H1 (cell line): ENCODE results near the gene OTOP1. TPM values are rescaled to one million over a fixed set of nuclear protein-coding genes. Genes with fewer than 3 reads are reported as not detected.
"Not testable (repeated sequence)": the region's sequence is repeated elsewhere in the genome, so short reads cannot be mapped to it uniquely, and the experiment has no call there.

ENCODE experiments used
- CTCF ChIA-PET: fragments of 300-600 bp; sonication (Branson Sonifier 250); formaldehyde crosslinking; loops from one replicate; lab custom pipeline; 2021; ENCODE audit not compliant: partially characterized antibody; lab: Charles Lee
- POLR2A ChIA-PET: fragments of 300-600 bp; sonication (Branson Sonifier 250); formaldehyde crosslinking; loops from one replicate; lab custom pipeline; 2021; ENCODE audit warnings: inconsistent platforms; ENCODE audit not compliant: partially characterized antibody; lab: Charles Lee
- DNase-seq, 2 experiments: peaks; one replicate each; pipeline versions ENCODE4 v3.0.0 to v3.0.0-alpha.2; 2010 to 2022; ENCODE audit warnings: low spot score in 2 of 2, low read depth in 1 of 2, mixed read lengths in 1 of 2
- FAIRE-seq: peaks from 2 replicates; lab custom pipeline; 2011; peaks lifted over from hg19 to GRCh38; lab: Jason Lieb, UNC
- H2AFZ ChIP-seq: 2 replicates; pipeline ENCODE4 v1.8.1; 2012; ENCODE audit warnings: low read length, inconsistent platforms
- H2AK5ac ChIP-seq: 2 replicates; pipeline ENCODE4 v1.6.1; 2013; ENCODE audit warnings: low read depth, low read length
- H2BK120ac ChIP-seq: replicated peaks from 2 replicates; pipeline ENCODE3; 2013; ENCODE audit warnings: low read depth, low read length, inconsistent platforms
- H2BK12ac ChIP-seq: 2 replicates; pipeline ENCODE4 v1.6.1; 2013; ENCODE audit warnings: low read depth, low read length
- H2BK15ac ChIP-seq: 2 replicates; pipeline ENCODE4 v1.6.1; 2013; ENCODE audit warnings: low read length
- H2BK20ac ChIP-seq: 2 replicates; pipeline ENCODE4 v1.6.1; 2013; ENCODE audit warnings: low read length
- H2BK5ac ChIP-seq: 2 replicates; pipeline ENCODE4 v1.6.1; 2013; ENCODE audit warnings: low read depth, low read length
- H3K14ac ChIP-seq: 2 replicates; pipeline ENCODE4 v1.6.1; 2013; ENCODE audit warnings: inconsistent platforms; ENCODE audit not compliant: insufficient read length
- H3K18ac ChIP-seq: 2 replicates; pipeline ENCODE4 v1.6.1; 2013; ENCODE audit warnings: low read length; ENCODE audit errors: extremely low read depth
- H3K23ac ChIP-seq: 2 replicates; pipeline ENCODE4 v1.6.1; 2013; ENCODE audit warnings: inconsistent platforms; ENCODE audit not compliant: insufficient read length
- H3K23me2 ChIP-seq: 2 replicates; pipeline ENCODE4 v1.6.1; 2013; ENCODE audit warnings: low read depth, low read length
- H3K27ac ChIP-seq: 2 replicates; pipeline ENCODE4 v1.6.1; 2011; ENCODE audit warnings: low read depth, low read length, inconsistent platforms
- H3K27me3 ChIP-seq, 4 experiments: replicated peaks in 1 of 4; 1 replicate in 1 of 4; 2 replicates in 3 of 4; pipeline versions ENCODE4 v1.6.1 to v1.8.1; 2011 to 2013; ENCODE audit warnings: low read length in 3 of 4, mild to moderate bottlenecking in 3 of 4, inconsistent platforms in 2 of 4, mixed read lengths in 2 of 4, moderate library complexity in 1 of 4; ENCODE audit not compliant: control insufficient read depth in 3 of 4, insufficient read depth in 3 of 4; ENCODE audit errors: extremely low read depth in 1 of 4
- H3K36me3 ChIP-seq, 4 experiments: 2 replicates each; pipeline versions ENCODE4 v1.6.1 to v1.8.1; 2011 to 2013; ENCODE audit warnings: mild to moderate bottlenecking in 4 of 4, low read length in 3 of 4, moderate library complexity in 2 of 4, control low read depth in 1 of 4, inconsistent platforms in 1 of 4; ENCODE audit not compliant: insufficient read depth in 4 of 4, control insufficient read depth in 2 of 4
- H3K4ac ChIP-seq: replicated peaks from 2 replicates; pipeline ENCODE3; 2013; ENCODE audit warnings: low read length, low read depth, mixed read lengths, inconsistent platforms; ENCODE audit not compliant: insufficient read length
- H3K4me1 ChIP-seq, 4 experiments: replicated peaks in 1 of 4; 1 replicate in 1 of 4; 2 replicates in 3 of 4; pipeline versions ENCODE4 v1.6.1 to v1.8.1; 2011 to 2013; ENCODE audit warnings: low read length in 3 of 4, inconsistent platforms in 2 of 4, mixed read lengths in 1 of 4; ENCODE audit not compliant: insufficient read depth in 4 of 4, control insufficient read depth in 3 of 4
- H3K4me2 ChIP-seq, 2 experiments: 2 replicates each; pipeline versions ENCODE4 v1.6.1 to v1.8.1; 2011 to 2013; ENCODE audit warnings: low read depth in 2 of 2, low read length in 2 of 2, control low read depth in 1 of 2, inconsistent platforms in 1 of 2, mild to moderate bottlenecking in 1 of 2; ENCODE audit not compliant: insufficient read depth in 1 of 2
- H3K4me3 ChIP-seq, 4 experiments: fragments of 200-600, 300-600 bp in 1 of 4; sonication (generic), shearing (Covaris generic), sonication (Bioruptor Twin) in 1 of 4; 2 replicates each; pipeline versions ENCODE4 v1.5.1 to v1.8.1; 2011 to 2016; ENCODE audit warnings: low read length in 4 of 4, low read depth in 3 of 4, control low read depth in 2 of 4, inconsistent platforms in 2 of 4, mild to moderate bottlenecking in 2 of 4, mixed read lengths in 1 of 4, moderate library complexity in 1 of 4; ENCODE audit not compliant: insufficient read depth in 2 of 4; ENCODE audit errors: extremely low read depth in 1 of 4
- H3K56ac ChIP-seq: replicated peaks from 2 replicates; pipeline ENCODE3; 2013; ENCODE audit warnings: low read depth, mild to moderate bottlenecking, mixed read lengths, low read length, inconsistent platforms; ENCODE audit not compliant: insufficient read length
- H3K79me1 ChIP-seq: 2 replicates; pipeline ENCODE4 v1.6.1; 2013; ENCODE audit warnings: low read depth, low read length, control low read depth
- H3K79me2 ChIP-seq, 2 experiments: 2 replicates each; pipeline versions ENCODE4 v1.6.1 to v1.8.1; 2012 to 2013; ENCODE audit warnings: low read length in 2 of 2, mild to moderate bottlenecking in 2 of 2, inconsistent platforms in 1 of 2; ENCODE audit not compliant: insufficient read depth in 2 of 2, control insufficient read depth in 1 of 2
- H3K9ac ChIP-seq, 4 experiments: replicated peaks in 1 of 4; 1 replicate in 1 of 4; 2 replicates in 3 of 4; pipeline versions ENCODE4 v1.6.1 to v1.8.1; 2011 to 2013; ENCODE audit warnings: low read depth in 3 of 4, low read length in 3 of 4, control low read depth in 2 of 4, mild to moderate bottlenecking in 2 of 4, moderate library complexity in 2 of 4, inconsistent platforms in 1 of 4; ENCODE audit errors: extremely low read depth in 1 of 4
- H3K9me3 ChIP-seq, 2 experiments: 2 replicates each; pipeline versions ENCODE4 v1.6.1 to v1.8.1; 2012 to 2013; ENCODE audit warnings: mild to moderate bottlenecking in 2 of 2, moderate library complexity in 2 of 2, control low read depth in 1 of 2, inconsistent platforms in 1 of 2, low read depth in 1 of 2, low read length in 1 of 2, mixed read lengths in 1 of 2; ENCODE audit not compliant: insufficient read depth in 2 of 2
- H4K20me1 ChIP-seq, 2 experiments: replicated peaks in 1 of 2; 2 replicates each; pipeline versions ENCODE3 to v1.8.1; 2011 to 2013; ENCODE audit warnings: inconsistent platforms in 2 of 2, low read length in 2 of 2, mild to moderate bottlenecking in 1 of 2; ENCODE audit not compliant: insufficient read depth in 2 of 2, control insufficient read depth in 1 of 2
- H4K5ac ChIP-seq: 2 replicates; pipeline ENCODE4 v1.6.1; 2013; ENCODE audit warnings: low read length, low read depth, mixed read lengths, inconsistent platforms; ENCODE audit not compliant: insufficient read length
- H4K8ac ChIP-seq: 2 replicates; pipeline ENCODE4 v1.8.0; 2013; ENCODE audit warnings: mild to moderate bottlenecking, moderate library complexity, low read length, inconsistent platforms; ENCODE audit not compliant: insufficient read depth; ENCODE audit errors: extremely low read depth
- H4K91ac ChIP-seq: replicated peaks from 2 replicates; pipeline ENCODE3; 2013; ENCODE audit warnings: low read length, mixed read lengths, inconsistent platforms; ENCODE audit not compliant: insufficient read length
- WGBS, 2 experiments: shearing (Covaris generic) in 1 of 2; methylation state at CpG; one replicate each; pipeline versions ENCODE4 v1.1.6 to v1.1.7; 2013 to 2015; ENCODE audit warnings: low lambda C conversion rate in 2 of 2, mixed read lengths in 2 of 2, inconsistent platforms in 1 of 2, low coverage in 1 of 2, missing lambda C conversion rate in 1 of 2; ENCODE audit not compliant: insufficient replicate concordance in 2 of 2, insufficient coverage in 1 of 2, insufficient read length in 1 of 2; ENCODE audit errors: extremely low coverage in 1 of 2, missing lambda C conversion rate in 1 of 2; 5-methylcytosine and 5-hydroxymethylcytosine counted together
- polyA plus RNA-seq, 7 experiments: library from polyadenylated mRNA; depleted of rRNA in 3 of 7; stranded (reverse) in 5 of 7; unstranded in 2 of 7; fragments of >200 nt in 5 of 7; fragments of 200-250 nt in 2 of 7; gene quantifications; 1 replicate in 5 of 7; 2 replicates in 1 of 7; 4 replicates in 1 of 7; pipeline versions ENCODE4 v1.2.1 to v1.2.3, GENCODE V29; 2011 to 2013; ENCODE audit warnings: missing spikeins in 2 of 7, mixed read lengths in 2 of 7
- total RNA-seq: library from RNA; stranded (reverse); fragmentation: NEBNext Ultra II Directional; extraction: Animal tissue kit (Norgen Biotek cat#: 25700); gene quantifications from 2 replicates; pipeline ENCODE4 v1.2.1, GENCODE V29; 2021

The OTOP1 gene
- total and polyA plus RNA-seq, 2 of the 8 experiments (the other 6 are each of a cell fraction or from before 2014, with no cell fraction given), result not detected

DNA sequence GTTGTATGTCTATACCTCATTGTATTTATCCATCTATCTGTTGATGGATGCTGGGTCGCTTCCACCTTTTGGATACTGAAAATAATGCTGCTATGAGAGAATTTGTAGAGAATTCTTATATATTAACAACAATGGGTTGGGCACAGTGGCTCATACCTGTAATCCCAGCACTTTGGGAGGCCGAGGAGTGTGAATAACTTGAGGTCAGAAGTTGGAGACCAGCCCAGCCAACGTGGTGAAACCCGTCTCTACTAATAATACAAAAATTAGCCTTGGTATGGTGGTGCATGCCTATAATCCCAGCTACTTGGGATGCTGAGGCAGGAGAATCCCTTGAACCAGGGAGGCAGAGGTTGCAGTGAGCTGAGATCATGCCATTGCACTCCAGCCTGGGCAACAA, 13.1 kb downstream of the OTOP1 start:
- H3K23ac ChIP-seq, H2AFZ ChIP-seq, H2BK120ac ChIP-seq, H3K27ac ChIP-seq, H3K9ac ChIP-seq, H3K4me3 ChIP-seq, DNase-seq, H3K4ac ChIP-seq, H3K18ac ChIP-seq, H3K56ac ChIP-seq, H2BK15ac ChIP-seq, H3K23me2 ChIP-seq, FAIRE-seq, H3K79me2 ChIP-seq, H4K5ac ChIP-seq, H3K4me2 ChIP-seq, H3K9me3 ChIP-seq, H2AK5ac ChIP-seq, H4K20me1 ChIP-seq, POLR2A ChIA-PET, H3K36me3 ChIP-seq, H4K91ac ChIP-seq, H2BK20ac ChIP-seq, CTCF ChIA-PET, H4K8ac ChIP-seq, H2BK12ac ChIP-seq, H3K14ac ChIP-seq, H3K27me3 ChIP-seq, H2BK5ac ChIP-seq, H3K4me1 ChIP-seq, H3K79me1 ChIP-seq: not testable (repeated sequence)
- WGBS, 2 experiments, result 74% methylated on average over 4 of the region's 4 CpGs; no CpG with 5 or more reads in 1 of the 2 experiments
